ENCODE measurements around the gene PCDHGA1.

Gene PCDHGA1

DNA sequence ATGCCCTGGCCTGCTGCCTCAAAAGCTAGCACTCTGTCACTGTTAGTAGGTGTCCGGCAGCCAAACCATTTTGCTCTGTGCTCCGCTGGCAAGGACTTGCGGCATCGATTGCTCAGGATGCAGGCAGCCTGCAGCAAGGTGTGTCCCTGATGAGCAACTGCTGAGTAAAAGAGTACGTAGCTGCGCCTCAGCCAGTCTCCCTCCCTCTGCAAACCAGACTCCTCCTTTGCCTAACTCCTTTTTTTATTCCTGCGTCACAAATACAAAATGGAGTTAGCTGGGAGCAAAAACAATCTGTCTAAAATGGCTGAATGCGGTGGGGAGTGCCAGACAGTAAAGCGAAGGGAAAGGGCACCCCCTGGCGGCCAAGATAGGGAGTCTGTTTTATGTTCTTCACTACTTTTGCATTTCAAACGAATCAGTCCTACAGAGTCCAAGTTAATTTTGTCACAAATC is 227.4 kb downstream of the PCDHGA1 start:
- DNase-seq = peak; percentile 74 to 84

DNA sequence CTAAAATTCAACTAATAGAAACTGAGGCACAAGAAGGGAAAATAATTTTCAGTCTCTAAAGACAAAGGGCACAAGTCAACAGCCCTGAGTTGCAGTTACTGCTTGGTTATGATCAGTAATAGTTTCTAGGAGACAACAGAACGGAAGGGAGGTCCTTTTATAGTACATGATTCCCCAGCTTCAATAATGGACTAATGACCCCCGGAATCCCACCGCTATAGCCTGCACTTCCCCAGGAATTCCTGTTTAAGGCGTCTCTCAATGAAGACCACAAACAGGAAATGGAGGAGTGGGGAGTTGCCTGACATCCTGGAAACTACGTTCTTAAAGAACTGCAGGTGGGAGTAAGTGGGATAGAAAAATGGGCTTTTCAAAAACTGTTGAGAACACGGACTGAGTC is 227.8 kb downstream of the PCDHGA1 start:
- DNase-seq = no peak

DNA sequence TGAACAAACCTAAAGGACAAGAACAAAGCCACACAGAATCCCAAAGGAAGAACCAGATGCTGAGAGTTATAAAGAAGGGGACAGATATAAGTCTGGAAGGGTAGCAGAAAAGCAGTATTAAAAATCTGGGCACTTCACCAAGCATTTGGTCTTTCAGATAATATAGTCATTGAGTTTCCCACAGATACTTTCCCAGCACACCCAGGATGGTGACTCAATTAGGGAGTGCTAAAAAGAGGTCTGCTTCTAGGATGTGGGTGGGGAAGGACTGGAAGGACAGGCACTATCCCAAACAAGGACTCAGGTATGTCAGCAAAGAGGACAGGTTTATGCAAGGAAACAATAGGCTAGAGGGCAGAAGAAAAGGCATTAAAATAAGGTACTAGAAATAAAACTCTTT is 229.1 kb downstream of the PCDHGA1 start:
- DNase-seq = no peak

DNA sequence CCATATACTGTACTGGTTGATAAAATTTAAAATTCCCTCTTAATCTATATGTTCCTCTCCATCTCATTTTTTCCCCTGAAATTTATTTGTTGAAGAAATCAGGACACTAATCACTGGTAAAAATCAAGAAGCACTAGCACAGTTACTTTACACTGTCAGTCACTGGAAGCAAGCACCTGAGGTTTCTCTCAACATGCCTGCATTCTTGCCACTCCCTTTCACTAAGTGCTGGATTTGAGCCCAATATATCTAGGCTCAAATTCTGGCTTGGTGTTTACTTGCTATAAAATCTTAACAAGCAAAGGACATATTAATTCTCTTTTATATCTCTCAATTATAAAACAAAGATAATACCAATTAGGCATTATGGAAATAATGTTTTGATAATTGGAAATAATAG is 229.8 kb downstream of the PCDHGA1 start:
- DNase-seq = no peak

DNA sequence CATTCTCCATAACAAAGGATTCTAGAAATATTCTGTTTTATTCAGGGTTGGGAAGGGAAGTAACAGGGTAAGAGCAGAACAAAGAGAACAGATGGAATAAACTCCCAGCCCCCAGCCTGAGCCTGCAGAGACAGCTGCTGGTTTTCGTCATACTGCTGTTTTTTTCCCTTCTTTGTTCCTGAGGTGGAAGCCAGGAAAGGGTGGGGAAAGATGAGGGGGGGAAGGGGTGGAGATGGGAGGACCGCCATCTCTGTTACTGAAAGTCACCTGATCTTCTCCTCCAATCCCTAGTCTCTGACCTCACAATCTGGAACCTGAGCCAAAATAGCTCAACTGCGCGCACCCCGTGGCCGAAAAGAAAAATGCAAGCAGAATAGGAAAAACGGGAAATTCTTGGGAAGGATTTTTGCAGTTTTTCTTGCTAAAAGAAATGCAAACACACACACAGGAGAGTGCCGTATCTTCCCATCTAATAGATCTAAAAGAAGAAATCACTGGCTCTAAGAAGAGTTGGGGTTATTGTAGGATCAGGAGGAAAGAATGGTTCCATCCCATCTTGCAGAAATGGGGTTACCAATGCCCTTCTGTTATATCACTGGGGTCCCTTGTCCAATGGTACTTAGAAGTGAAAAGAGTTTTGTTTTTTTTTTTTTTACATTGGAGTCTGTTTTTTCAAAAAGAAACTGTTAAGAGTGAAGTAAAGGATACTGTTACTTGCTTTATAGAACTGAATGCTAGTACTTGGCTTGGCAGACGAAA is 230.6 kb downstream of the PCDHGA1 start:
- no peak for DNase-seq

Data from CD4-positive, alpha-beta T cell treated with Interferon alpha-2 for 1 hour (primary cell).